ENCODE results near the gene KCNIP3.

Gene KCNIP3

GRCh38 chr2:95317123-95317500, 20.0 kb downstream of the KCNIP3 start:
- no peak for ATAC-seq
- TF ChIP-seq CSDC2 (CRISPR knock-in tag; IDR thresholded peaks at IDR 0.05): no peak
- TF ChIP-seq TOX (CRISPR knock-in tag; IDR thresholded peaks at IDR 0.05; ENCODE audit: borderline replicate concordance): no peak
- TF ChIP-seq TSHZ2 (CRISPR knock-in tag; IDR thresholded peaks at IDR 0.05): no peak
- no peak for TF ChIP-seq ZFP30 (CRISPR knock-in tag; IDR thresholded peaks at IDR 0.05)
- no peak for TF ChIP-seq SNAI2 (CRISPR knock-in tag; IDR thresholded peaks at IDR 0.05)
- no peak for TF ChIP-seq CSRNP3 (CRISPR knock-in tag; IDR thresholded peaks at IDR 0.05)
- TF ChIP-seq ESRRG (CRISPR knock-in tag; IDR thresholded peaks at IDR 0.05): no peak
- TF ChIP-seq CREB5 (CRISPR knock-in tag; IDR thresholded peaks at IDR 0.05; ENCODE audit: low read depth): no peak
- no peak for TF ChIP-seq ZFP3 (CRISPR knock-in tag; IDR thresholded peaks at IDR 0.05)
- no peak for TF ChIP-seq ZNF8 (CRISPR knock-in tag; IDR thresholded peaks at IDR 0.05)
- no peak for TF ChIP-seq RARB (CRISPR knock-in tag; IDR thresholded peaks at IDR 0.05)
- TF ChIP-seq OSR1 (CRISPR knock-in tag; IDR thresholded peaks at IDR 0.05): no peak
- no peak for TF ChIP-seq ZNF565 (CRISPR knock-in tag; conservative IDR thresholded peaks at IDR 0.05; ENCODE audit: low read depth)
- no peak for TF ChIP-seq ZC3H10 (CRISPR knock-in tag; IDR thresholded peaks at IDR 0.05)

DNA sequence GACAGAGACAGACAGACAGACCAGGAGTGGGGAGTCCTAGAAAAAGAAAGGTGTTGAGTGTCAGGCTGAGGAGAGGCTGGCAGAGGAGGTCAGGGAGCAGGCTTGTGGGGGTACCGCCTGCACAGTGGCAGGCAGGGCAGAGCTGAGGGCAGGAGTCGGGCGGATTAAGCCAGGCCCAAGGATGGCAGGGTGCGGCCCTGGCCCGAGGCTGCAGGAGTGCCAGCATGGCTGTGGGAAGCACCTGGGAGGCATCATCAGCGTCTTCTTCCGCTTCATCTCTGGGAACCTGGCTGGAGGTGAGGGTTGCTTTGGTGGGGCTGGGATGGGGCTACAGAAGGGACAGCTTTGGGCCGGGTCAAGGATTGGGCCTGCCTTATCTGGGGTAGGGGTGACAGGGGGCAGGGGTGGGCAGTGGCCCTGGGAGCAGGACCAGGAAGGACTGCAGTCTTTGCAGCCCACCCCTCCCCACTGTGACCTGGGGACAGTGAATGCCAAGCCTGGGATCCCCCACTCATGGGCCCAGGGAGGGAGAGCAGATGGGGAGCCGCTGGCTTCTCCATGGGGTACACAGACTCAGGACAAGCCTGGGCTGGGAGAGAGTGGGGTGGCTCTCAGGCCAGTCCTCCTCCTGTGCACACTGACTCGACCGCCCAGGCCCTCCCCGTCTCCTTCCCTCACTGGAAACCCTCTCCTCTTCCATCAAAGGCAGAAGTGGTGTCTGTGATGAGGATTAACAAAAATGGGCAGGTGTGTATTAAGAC, 20.7 kb downstream of the KCNIP3 start:
- ATAC-seq: no peak
- TF ChIP-seq BACH2 (CRISPR knock-in tag; IDR thresholded peaks at IDR 0.05; ENCODE audit: borderline replicate concordance) (no peak), ZNF565 (CRISPR knock-in tag; conservative IDR thresholded peaks at IDR 0.05; ENCODE audit: low read depth) (no peak), POU6F1 (CRISPR knock-in tag; IDR thresholded peaks at IDR 0.05; ENCODE audit: borderline replicate concordance, low read depth) (no peak), TOX (CRISPR knock-in tag; IDR thresholded peaks at IDR 0.05; ENCODE audit: borderline replicate concordance) (no peak), TCF4 (CRISPR knock-in tag; IDR thresholded peaks at IDR 0.05; ENCODE audit: borderline replicate concordance) (no peak)

DNA sequence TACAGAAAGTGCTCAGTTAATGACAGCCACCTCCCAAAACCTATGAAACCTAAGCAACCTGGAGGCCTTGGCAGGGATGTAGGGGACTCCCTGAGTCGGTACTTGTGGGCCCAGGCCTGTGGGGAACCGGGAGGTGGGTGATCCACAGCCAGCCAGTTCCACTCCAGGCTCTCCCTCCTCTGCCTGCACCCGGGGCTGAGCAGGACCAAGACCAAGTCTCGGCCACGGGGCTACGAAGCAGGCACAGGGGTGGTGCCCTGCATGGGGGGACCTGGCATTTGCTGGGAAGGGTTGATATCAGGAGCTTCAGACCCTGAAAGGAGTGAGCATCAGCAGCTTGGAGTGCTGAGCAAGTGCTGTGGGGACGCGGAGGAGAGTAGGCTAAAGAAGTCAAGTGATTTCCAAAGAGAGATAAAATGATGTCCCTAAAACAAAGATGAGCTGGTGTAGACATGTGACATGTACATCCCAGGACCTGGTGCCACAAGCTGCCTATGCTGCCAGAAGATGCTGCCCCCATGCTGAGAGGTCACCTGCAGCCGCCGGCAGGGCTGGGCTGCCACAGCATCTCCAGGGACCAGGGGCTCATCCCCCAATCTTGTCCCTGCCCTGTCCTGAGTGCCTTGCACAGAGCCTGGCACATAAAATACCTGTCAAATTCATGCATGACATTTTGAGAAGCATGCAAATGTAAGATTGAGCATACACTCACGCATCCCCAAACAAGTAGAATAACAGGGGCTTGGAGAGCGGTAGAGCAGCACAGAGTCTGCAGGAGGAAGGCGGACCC, 21.5 kb downstream of the KCNIP3 start:
- TF ChIP-seq GLIS3 (CRISPR knock-in tag; IDR thresholded peaks at IDR 0.05) (no peak), ESRRG (CRISPR knock-in tag; IDR thresholded peaks at IDR 0.05) (no peak), POU6F1 (CRISPR knock-in tag; IDR thresholded peaks at IDR 0.05; ENCODE audit: borderline replicate concordance, low read depth) (no peak), PPARA (CRISPR knock-in tag; IDR thresholded peaks at IDR 0.05; ENCODE audit: borderline replicate concordance) (no peak), OSR1 (CRISPR knock-in tag; IDR thresholded peaks at IDR 0.05) (no peak), ZNF8 (CRISPR knock-in tag; IDR thresholded peaks at IDR 0.05) (no peak), CREB5 (CRISPR knock-in tag; IDR thresholded peaks at IDR 0.05; ENCODE audit: low read depth) (no peak), SNAI2 (CRISPR knock-in tag; IDR thresholded peaks at IDR 0.05) (no peak), ZFP3 (CRISPR knock-in tag; IDR thresholded peaks at IDR 0.05) (no peak), ARNTL (CRISPR knock-in tag; IDR thresholded peaks at IDR 0.05; ENCODE audit: borderline replicate concordance, low read depth) (no peak)
- TF ChIP-seq, protein P1, sequence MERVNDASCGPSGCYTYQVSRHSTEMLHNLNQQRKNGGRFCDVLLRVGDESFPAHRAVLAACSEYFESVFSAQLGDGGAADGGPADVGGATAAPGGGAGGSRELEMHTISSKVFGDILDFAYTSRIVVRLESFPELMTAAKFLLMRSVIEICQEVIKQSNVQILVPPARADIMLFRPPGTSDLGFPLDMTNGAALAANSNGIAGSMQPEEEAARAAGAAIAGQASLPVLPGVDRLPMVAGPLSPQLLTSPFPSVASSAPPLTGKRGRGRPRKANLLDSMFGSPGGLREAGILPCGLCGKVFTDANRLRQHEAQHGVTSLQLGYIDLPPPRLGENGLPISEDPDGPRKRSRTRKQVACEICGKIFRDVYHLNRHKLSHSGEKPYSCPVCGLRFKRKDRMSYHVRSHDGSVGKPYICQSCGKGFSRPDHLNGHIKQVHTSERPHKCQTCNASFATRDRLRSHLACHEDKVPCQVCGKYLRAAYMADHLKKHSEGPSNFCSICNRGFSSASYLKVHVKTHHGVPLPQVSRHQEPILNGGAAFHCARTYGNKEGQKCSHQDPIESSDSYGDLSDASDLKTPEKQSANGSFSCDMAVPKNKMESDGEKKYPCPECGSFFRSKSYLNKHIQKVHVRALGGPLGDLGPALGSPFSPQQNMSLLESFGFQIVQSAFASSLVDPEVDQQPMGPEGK (CRISPR knock-in tag; IDR thresholded peaks at IDR 0.05; ENCODE audit: borderline replicate concordance): no peak
- no peak for ATAC-seq
